Stimulated activated CD8-positive, alpha-beta memory T cell treated with anti-CD3 and anti-CD28 coated beads, Interleukin-12 subunit alpha, Interleukin-12 subunit beta, amount 100 ng/mL, for 1 hour (primary cell): ENCODE measurements around the gene PNPLA2.

Experiments
- DNase-seq: peaks from one replicate; pipeline ENCODE4 v3.0.0-alpha.2; 2020; ENCODE audit warnings: low read depth

Gene PNPLA2

GRCh38 chr11:831118-831864, 12.6 kb downstream of the PNPLA2 start:
- no peak for DNase-seq

- DNase-seq = no peak
Observed at GRCh38 chr11:831961-832528, 13.3 kb downstream of the PNPLA2 start.

- DNase-seq = no peak
Observed at GRCh38 chr11:832529-833113, 13.9 kb downstream of the PNPLA2 start, which contains the start of gene CD151. TSS of gene CD151 (plus strand) at chr11:832952. CDS start at chr11:836070, 3,118 bp downstream.

- no peak for DNase-seq
Observed at GRCh38 chr11:833114-833791, 14.5 kb downstream of the PNPLA2 start.

GRCh38 chr11:833849-834311, 15.2 kb downstream of the PNPLA2 start:
- DNase-seq = no peak

GRCh38 chr11:834371-835316, 15.9 kb downstream of the PNPLA2 start:
- no peak for DNase-seq

- no peak for DNase-seq
Observed at GRCh38 chr11:836274-836673, 17.6 kb downstream of the PNPLA2 start.

GRCh38 chr11:836700-837099, 18.0 kb downstream of the PNPLA2 start:
- DNase-seq = no peak

GRCh38 chr11:837189-837989, 18.7 kb downstream of the PNPLA2 start:
- DNase-seq = no peak

- DNase-seq = no peak
Observed at GRCh38 chr11:837990-838307, 19.2 kb downstream of the PNPLA2 start.

- DNase-seq = no peak
Observed at GRCh38 chr11:838441-839279, 19.9 kb downstream of the PNPLA2 start.

- DNase-seq = no peak
Observed at GRCh38 chr11:839280-839623, 20.5 kb downstream of the PNPLA2 start.

GRCh38 chr11:839875-840617, 21.3 kb downstream of the PNPLA2 start:
- no peak for DNase-seq

GRCh38 chr11:841981-842369, 23.3 kb downstream of the PNPLA2 start:
- no peak for DNase-seq

GRCh38 chr11:842370-843002, 23.8 kb downstream of the PNPLA2 start, which contains the start of the genes POLR2L and TSPAN4:
TSS of gene POLR2L (minus strand) at chr11:842529. CDS start at chr11:842508, 21 bp downstream.
TSS of gene TSPAN4 (plus strand) at chr11:842852. CDS start at chr11:850305, 7,453 bp downstream.
- peak; percentile 74 for DNase-seq

- no peak for DNase-seq
Observed at GRCh38 chr11:843086-843734, 24.5 kb downstream of the PNPLA2 start.

GRCh38 chr11:843818-844692, 25.3 kb downstream of the PNPLA2 start:
- DNase-seq = no peak
